SJSA1 (cell line): ENCODE results near the gene RALB. TPM values are rescaled to one million over a fixed set of nuclear protein-coding genes. Genes with fewer than 3 reads are reported as not detected.

Source experiments
- DNase-seq, 2 experiments: peaks; one replicate each; pipeline ENCODE4 v3.0.0-alpha.2; 2015 to 2020; ENCODE audit warnings: low spot score in 2 of 2, low read depth in 1 of 2
- H3K27ac ChIP-seq: fragments of 250-450 bp; sonication (Bioruptor Pico); 2 replicates; pipeline ENCODE4 v1.5.1; 2020; ENCODE audit warnings: mild to moderate bottlenecking, moderate library complexity
- H3K27me3 ChIP-seq: fragments of 250-450 bp; sonication (Bioruptor Pico); replicated peaks from 2 replicates; pipeline ENCODE4 v1.5.1; 2020; ENCODE audit warnings: mild to moderate bottlenecking, moderate library complexity
- H3K36me3 ChIP-seq: fragments of 250-450 bp; sonication (Bioruptor Pico); 2 replicates; pipeline ENCODE4 v1.5.1; 2020; ENCODE audit warnings: mild to moderate bottlenecking
- H3K4me1 ChIP-seq: fragments of 250-450 bp; sonication (Bioruptor Pico); replicated peaks from 2 replicates; pipeline ENCODE4 v1.6.1; 2021; ENCODE audit warnings: mild to moderate bottlenecking
- H3K4me3 ChIP-seq: fragments of 250-450 bp; sonication (Bioruptor Pico); 2 replicates; pipeline ENCODE4 v1.5.1; 2020; ENCODE audit warnings: mild to moderate bottlenecking
- H3K9me3 ChIP-seq: fragments of 250-450 bp; sonication (Bioruptor Pico); replicated peaks from 2 replicates; pipeline ENCODE4 v1.5.1; 2020; ENCODE audit warnings: mild to moderate bottlenecking
- total RNA-seq: library from RNA; depleted of rRNA; stranded (reverse); fragments of >200 nt; shearing (Covaris generic); gene quantifications from 2 replicates; pipeline ENCODE4 v1.2.3, GENCODE V29; 2014

RALB gene
- total RNA-seq, 1 experiment from 2014 or later = 84.7 TPM

- H3K9me3 ChIP-seq = peaks cover 3% of the 10 kb centered on the region; the same call in 1 of the 2 replicates
- H3K27me3 ChIP-seq = no peaks in the 10 kb centered on the region
- H3K27ac ChIP-seq = no peak overlapping the region
- no peak for DNase-seq
- peaks cover 17% of the 10 kb centered on the region for H3K36me3 ChIP-seq
- H3K4me3 ChIP-seq = no peak overlapping the region
- peaks cover 17% of the 10 kb centered on the region for H3K4me1 ChIP-seq
These were observed 19.2 kb downstream of the RALB start for GRCh38 chr2:120271711-120272379.

- Histone ChIP-seq H3K27ac (peak overlapping the region; percentile 21; the same call in 1 of the 2 replicates), H3K4me3 (no peak overlapping the region), H3K9me3 (peaks cover 3% of the 10 kb centered on the region; the same call in 1 of the 2 replicates), H3K36me3 (peaks cover 19% of the 10 kb centered on the region), H3K4me1 (peaks cover 17% of the 10 kb centered on the region), H3K27me3 (no peaks in the 10 kb centered on the region)
- DNase-seq = peak in 1 of 2 experiments; percentile 47
These were observed 20.3 kb downstream of the RALB start for GRCh38 chr2:120272763-120273481.

- H3K27me3 ChIP-seq = no peaks in the 10 kb centered on the region
- H3K4me1 ChIP-seq = peaks cover 17% of the 10 kb centered on the region
- H3K9me3 ChIP-seq = peaks cover 3% of the 10 kb centered on the region; the same call in 1 of the 2 replicates
- H3K36me3 ChIP-seq = peaks cover 35% of the 10 kb centered on the region
- no peak overlapping the region for H3K27ac ChIP-seq
- DNase-seq = no peak
- no peak overlapping the region for H3K4me3 ChIP-seq
These were observed 23.2 kb downstream of the RALB start for GRCh38 chr2:120275617-120276400.

- H3K27ac ChIP-seq = no peak overlapping the region
- H3K4me1 ChIP-seq = peaks cover 9% of the 10 kb centered on the region
- no peak for DNase-seq
These were observed 25.0 kb downstream of the RALB start for GRCh38 chr2:120277505-120278205.

DNA sequence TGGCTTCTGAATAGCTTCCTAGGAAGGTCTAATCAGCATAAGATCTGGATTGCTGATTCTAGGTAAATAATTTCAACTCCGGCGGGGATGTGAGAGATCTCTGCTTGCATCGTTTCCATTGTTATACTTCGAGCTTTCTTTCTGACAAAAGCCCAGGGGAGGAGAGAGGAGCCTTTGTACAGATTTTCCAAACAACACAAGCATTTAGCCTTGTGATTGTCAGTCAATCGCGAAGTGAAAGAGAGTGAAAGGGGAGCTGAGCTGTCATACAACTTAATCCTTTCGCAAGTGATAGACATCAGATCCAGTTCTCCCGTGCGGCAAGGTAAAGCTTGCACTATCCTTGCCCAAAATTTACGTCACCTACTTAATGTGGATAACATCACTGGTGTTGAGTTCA, 26.2 kb downstream of the RALB start:
- Histone ChIP-seq H3K36me3 (peaks cover 31% of the 10 kb centered on the region), H3K27me3 (no peaks in the 10 kb centered on the region), H3K4me1 (peaks cover 10% of the 10 kb centered on the region), H3K4me3 (no peak overlapping the region), H3K9me3 (no peaks in the 10 kb centered on the region), H3K27ac (no peak overlapping the region)
- no peak for DNase-seq

More at GRCh38 chr2:120277505-120278205, 25.0 kb downstream of the RALB start:
- Histone ChIP-seq H3K9me3 (peaks cover 3% of the 10 kb centered on the region; the same call in 1 of the 2 replicates), H3K4me3 (no peak overlapping the region), H3K36me3 (peaks cover 31% of the 10 kb centered on the region), H3K27me3 (no peaks in the 10 kb centered on the region)

DNA sequence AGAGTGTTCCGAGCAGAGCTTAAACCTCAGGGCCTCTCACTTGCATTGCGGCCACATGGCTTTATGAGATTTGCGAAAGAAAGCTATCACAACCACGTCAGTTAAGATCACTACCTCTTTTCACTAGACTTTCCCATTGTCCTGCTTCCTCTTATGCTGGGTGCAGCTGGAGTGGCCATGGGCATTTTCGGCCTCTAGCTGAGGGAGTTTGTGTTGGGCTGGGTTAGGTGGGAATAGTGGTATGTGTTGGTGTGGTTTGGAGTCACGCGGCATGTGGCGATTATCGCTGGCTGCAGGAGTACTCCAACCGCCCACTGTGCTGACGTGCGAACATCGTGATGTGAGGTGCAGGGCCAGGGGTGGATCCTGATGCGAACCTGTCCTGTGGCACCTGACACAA, 27.1 kb downstream of the RALB start:
- no peak overlapping the region for H3K27ac ChIP-seq
- DNase-seq = no peak
- H3K36me3 ChIP-seq = peaks cover 34% of the 10 kb centered on the region
- H3K4me1 ChIP-seq = peaks cover 14% of the 10 kb centered on the region
- H3K4me3 ChIP-seq = no peak overlapping the region
- H3K27me3 ChIP-seq = no peaks in the 10 kb centered on the region
- no peaks in the 10 kb centered on the region for H3K9me3 ChIP-seq

DNA sequence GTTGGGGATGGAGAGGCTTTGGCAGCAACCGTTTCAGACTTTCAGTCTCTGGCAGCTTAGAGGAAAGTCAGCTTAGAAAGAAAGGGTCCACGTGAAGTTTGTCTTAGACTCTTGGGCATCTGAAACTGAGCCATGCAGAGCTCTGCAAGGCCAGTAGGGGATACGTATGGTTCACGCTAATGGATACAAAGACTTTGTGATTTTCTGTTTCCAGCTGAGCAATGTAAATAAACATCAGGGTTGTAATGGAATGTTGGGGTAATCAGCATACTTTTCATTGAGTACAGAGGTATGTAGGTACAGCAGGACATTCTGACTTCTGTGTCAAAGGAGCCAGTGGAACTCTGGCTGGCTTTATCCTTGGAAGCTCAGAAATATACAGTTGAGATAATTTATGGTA, 31.0 kb downstream of the RALB start:
- peaks cover 32% of the 10 kb centered on the region for H3K4me1 ChIP-seq
- peaks cover 26% of the 10 kb centered on the region for H3K36me3 ChIP-seq
- peak; percentile 63 to 76 for DNase-seq
- H3K27ac ChIP-seq = peak overlapping the region; percentile 20
- no peaks in the 10 kb centered on the region for H3K9me3 ChIP-seq
- no peaks in the 10 kb centered on the region for H3K27me3 ChIP-seq
- no peak overlapping the region for H3K4me3 ChIP-seq

DNA sequence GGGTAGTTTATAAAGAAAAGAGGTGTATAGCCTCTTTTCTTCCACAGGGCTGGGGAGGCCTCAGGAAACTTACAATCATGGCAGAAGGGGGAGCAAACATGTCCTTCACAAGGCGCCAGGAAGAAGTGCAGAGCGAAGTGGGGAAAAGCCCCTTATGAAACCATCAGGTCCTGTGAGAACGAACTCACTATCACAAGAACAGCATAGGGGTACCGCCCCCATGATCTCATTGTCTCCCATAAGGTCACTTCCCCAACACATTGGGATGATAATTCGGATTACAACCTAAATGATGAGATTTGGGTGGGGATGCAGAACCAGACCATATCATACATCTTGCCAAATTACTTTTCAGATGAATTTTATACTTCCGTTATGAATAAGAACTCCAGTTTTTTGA, 32.4 kb downstream of the RALB start:
- Histone ChIP-seq H3K36me3 (peaks cover 19% of the 10 kb centered on the region), H3K27me3 (no peaks in the 10 kb centered on the region), H3K4me1 (peaks cover 34% of the 10 kb centered on the region), H3K27ac (no peak overlapping the region), H3K9me3 (no peaks in the 10 kb centered on the region), H3K4me3 (no peak overlapping the region)
- no peak for DNase-seq

DNA sequence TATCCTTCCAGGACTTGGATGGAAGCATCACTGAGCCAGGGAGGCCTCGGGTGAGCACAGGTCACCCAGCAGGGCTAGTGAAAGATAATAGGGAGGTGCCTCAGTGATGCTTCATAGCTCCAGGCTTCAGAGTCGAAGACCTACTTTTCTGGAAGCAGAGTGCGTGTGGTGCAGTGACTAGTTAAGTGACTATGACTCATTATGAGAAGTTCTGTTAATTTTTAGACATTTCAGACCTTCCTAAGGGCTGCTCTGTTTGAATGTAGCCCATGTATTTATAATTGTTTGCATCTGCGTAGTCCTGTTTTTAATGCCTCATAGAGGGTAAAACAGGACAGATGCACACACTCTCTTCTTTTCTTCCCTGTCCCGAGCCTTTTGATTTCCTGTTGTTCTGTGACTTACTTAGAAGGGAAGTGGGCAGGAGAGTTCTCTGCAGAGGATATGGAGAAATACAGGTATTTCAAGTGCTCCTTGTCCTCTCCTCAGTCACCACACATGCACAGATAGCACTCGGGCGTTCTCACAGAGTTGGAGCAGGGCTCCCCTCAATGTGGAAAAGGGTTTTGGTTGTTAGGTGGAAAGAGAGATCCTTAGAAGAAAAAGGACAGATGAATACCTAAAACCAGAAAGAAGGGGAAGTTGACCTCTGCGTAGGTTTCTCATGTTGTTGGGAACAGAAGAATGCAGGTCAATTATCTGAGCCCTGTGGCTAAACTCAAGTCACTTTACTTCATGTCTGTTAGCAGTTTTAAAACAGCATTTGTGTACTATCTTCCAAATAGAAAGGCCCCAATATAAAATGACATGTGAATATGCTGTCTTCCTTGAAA, 34.7 kb downstream of the RALB start:
- Histone ChIP-seq H3K27me3 (no peaks in the 10 kb centered on the region), H3K9me3 (no peaks in the 10 kb centered on the region), H3K36me3 (peaks cover 21% of the 10 kb centered on the region), H3K27ac (peak overlapping the region; percentile 69), H3K4me3 (no peak overlapping the region), H3K4me1 (peaks cover 58% of the 10 kb centered on the region)
- DNase-seq = peak; percentile 84 to 85

GRCh38 chr2:120288016-120288373, 35.3 kb downstream of the RALB start:
- Histone ChIP-seq H3K9me3 (no peaks in the 10 kb centered on the region), H3K4me3 (no peak overlapping the region), H3K27ac (peak overlapping the region; percentile 69), H3K27me3 (no peaks in the 10 kb centered on the region), H3K4me1 (peaks cover 63% of the 10 kb centered on the region), H3K36me3 (peaks cover 21% of the 10 kb centered on the region)
- no peak for DNase-seq

DNA sequence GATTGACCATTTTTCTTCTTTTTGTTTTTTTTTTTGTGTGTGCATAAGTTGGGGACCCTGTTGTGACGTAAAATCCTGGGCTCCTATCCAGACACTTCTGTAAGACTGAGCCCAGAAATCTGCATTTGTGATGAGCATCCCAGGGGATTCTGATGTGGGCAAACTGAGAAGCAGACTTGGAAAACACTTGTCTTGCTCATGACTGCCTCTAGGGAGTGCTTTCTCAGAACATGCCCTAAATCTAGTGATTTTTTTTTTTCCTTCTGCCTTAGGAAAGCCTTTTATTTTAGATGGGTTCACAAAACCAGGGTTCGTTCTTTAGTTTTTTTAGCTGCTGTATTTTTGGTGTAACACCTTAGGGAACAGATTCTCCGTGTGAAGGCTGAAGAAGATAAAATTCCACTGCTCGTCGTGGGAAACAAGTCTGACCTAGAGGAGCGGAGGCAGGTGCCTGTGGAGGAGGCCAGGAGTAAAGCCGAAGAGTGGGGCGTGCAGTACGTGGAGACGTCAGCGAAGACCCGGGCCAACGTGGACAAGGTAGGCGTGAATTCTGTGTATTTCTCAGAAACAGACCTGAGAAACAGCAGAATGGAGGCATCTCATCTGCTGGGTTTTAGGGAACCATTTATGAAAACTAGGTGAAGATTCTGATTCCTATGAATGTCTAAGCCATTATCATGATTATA, 36.7 kb downstream of the RALB start:
- no peak for DNase-seq
- H3K27me3 ChIP-seq = no peaks in the 10 kb centered on the region

GRCh38 chr2:120290737-120291136, 38.1 kb downstream of the RALB start:
- no peak for DNase-seq
- Histone ChIP-seq H3K9me3 (no peaks in the 10 kb centered on the region), H3K4me1 (peaks cover 62% of the 10 kb centered on the region), H3K27ac (peak overlapping the region; percentile 9; the same call in 1 of the 2 replicates), H3K27me3 (no peaks in the 10 kb centered on the region), H3K36me3 (peaks cover 34% of the 10 kb centered on the region), H3K4me3 (no peak overlapping the region)

More for the DNA sequence above, 36.7 kb downstream of the RALB start:
- H3K9me3 ChIP-seq = no peaks in the 10 kb centered on the region
- no peak overlapping the region for H3K27ac ChIP-seq
- H3K36me3 ChIP-seq = peaks cover 31% of the 10 kb centered on the region
- peaks cover 62% of the 10 kb centered on the region for H3K4me1 ChIP-seq
- no peak overlapping the region for H3K4me3 ChIP-seq
